Mesendoderm (in vitro differentiated cells): ENCODE data around the gene SHISA5.

Experiments used
- DNase-seq: peaks from one replicate; pipeline ENCODE4 v3.0.0; 2013
- H2AK5ac ChIP-seq: 2 replicates; pipeline ENCODE4 v1.6.1; 2013; ENCODE audit warnings: low read length, inconsistent platforms
- H2BK120ac ChIP-seq: 2 replicates; pipeline ENCODE4 v1.6.1; 2013; ENCODE audit warnings: low read depth, mild to moderate bottlenecking, low read length, moderate library complexity, mixed read lengths
- H2BK15ac ChIP-seq: replicated peaks from 2 replicates; pipeline ENCODE4 v1.6.1; 2013; ENCODE audit warnings: low read depth, mild to moderate bottlenecking, moderate library complexity
- H2BK5ac ChIP-seq: 2 replicates; pipeline ENCODE4 v1.6.1; 2013; ENCODE audit warnings: low read length, inconsistent platforms
- H3K18ac ChIP-seq: 2 replicates; pipeline ENCODE4 v1.6.1; 2013; ENCODE audit warnings: mild to moderate bottlenecking, low read length, mixed read lengths
- H3K23ac ChIP-seq: one replicate; pipeline ENCODE4 v1.6.1; 2013; ENCODE audit warnings: low read length
- H3K27ac ChIP-seq: 2 replicates; pipeline ENCODE4 v1.5.1; 2013; ENCODE audit warnings: low read depth, mild to moderate bottlenecking, inconsistent platforms, low read length, moderate library complexity
- H3K27me3 ChIP-seq: 2 replicates; pipeline ENCODE4 v1.6.1; 2013; ENCODE audit warnings: low read length, control low read depth, mild to moderate bottlenecking, inconsistent platforms; ENCODE audit not compliant: insufficient read depth, poor library complexity
- H3K36me3 ChIP-seq: 2 replicates; pipeline ENCODE4 v1.6.1; 2013; ENCODE audit warnings: low read length, inconsistent platforms; ENCODE audit not compliant: control insufficient read depth, insufficient read depth
- H3K4ac ChIP-seq: one replicate; pipeline ENCODE4 v1.6.1; 2013; ENCODE audit warnings: low read depth, mild to moderate bottlenecking, low read length, moderate library complexity
- H3K4me1 ChIP-seq: 2 replicates; pipeline ENCODE4 v1.6.1; 2013; ENCODE audit warnings: low read depth, low read length, inconsistent platforms; ENCODE audit not compliant: control insufficient read depth
- H3K4me2 ChIP-seq: 2 replicates; pipeline ENCODE4 v1.6.1; 2013; ENCODE audit warnings: low read length
- H3K4me3 ChIP-seq: 2 replicates; pipeline ENCODE4 v1.5.1; 2013; ENCODE audit warnings: mild to moderate bottlenecking, low read length
- H3K56ac ChIP-seq: one replicate; pipeline ENCODE4 v1.6.1; 2013; ENCODE audit warnings: low read length
- H3K79me1 ChIP-seq: 2 replicates; pipeline ENCODE4 v1.6.1; 2013; ENCODE audit warnings: low read length, inconsistent platforms
- H3K79me2 ChIP-seq: 2 replicates; pipeline ENCODE4 v1.6.1; 2013; ENCODE audit warnings: mild to moderate bottlenecking, low read length; ENCODE audit not compliant: control insufficient read depth, insufficient read depth
- H3K9ac ChIP-seq: 2 replicates; pipeline ENCODE4 v1.6.1; 2013; ENCODE audit warnings: low read length, inconsistent platforms
- H4K5ac ChIP-seq: one replicate; pipeline ENCODE4 v1.6.1; 2013; ENCODE audit warnings: low read length
- H4K8ac ChIP-seq: one replicate; pipeline ENCODE4 v1.6.1; 2013; ENCODE audit warnings: low read depth, mild to moderate bottlenecking, control low read depth, low read length, moderate library complexity
- WGBS: extraction: QIAGEN DNeasy Blood & Tissue Kit; methylation state at CpG from one replicate; pipeline ENCODE4 v1.1.7; 2013; ENCODE audit warnings: low lambda C conversion rate, missing lambda C conversion rate; ENCODE audit not compliant: insufficient coverage; ENCODE audit errors: extremely low coverage; 5-methylcytosine and 5-hydroxymethylcytosine counted together

SHISA5 gene

DNA sequence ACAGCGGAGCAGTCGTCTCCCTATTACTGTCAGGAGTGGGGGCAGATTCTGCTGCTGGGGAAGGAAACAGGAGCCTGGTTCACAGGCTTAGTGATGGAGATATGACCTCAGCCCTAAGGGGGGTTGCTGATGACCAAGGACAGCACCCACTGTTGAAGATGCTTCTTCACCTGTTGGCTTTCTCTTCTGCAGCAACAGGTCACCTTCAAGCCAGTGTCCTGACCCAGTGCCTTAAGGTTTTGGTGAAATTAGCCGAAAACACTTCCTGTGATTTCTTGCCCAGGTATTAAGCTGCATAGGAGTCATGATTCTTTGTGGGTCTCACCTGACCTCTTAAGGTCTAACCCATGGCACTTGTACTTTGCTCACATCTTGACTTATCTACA lies 43.5 kb downstream of the SHISA5 start:
- Histone ChIP-seq H3K27me3 (no peaks in the 10 kb centered on the region), H3K36me3 (peaks cover 10% of the 10 kb centered on the region), H3K79me1 (no peaks in the 10 kb centered on the region), H2BK15ac (no peak overlapping the region), H3K18ac (no peak overlapping the region), H3K4me3 (no peak overlapping the region), H3K4ac (no peak overlapping the region), H3K27ac (no peak overlapping the region), H3K79me2 (no peaks in the 10 kb centered on the region), H4K8ac (no peak overlapping the region), H3K4me1 (no peaks in the 10 kb centered on the region), H2AK5ac (no peak overlapping the region), H3K9ac (no peak overlapping the region), H3K4me2 (no peak overlapping the region), H3K56ac (no peak overlapping the region), H3K23ac (no peak overlapping the region), H2BK120ac (no peak overlapping the region), H4K5ac (no peak overlapping the region), H2BK5ac (no peak overlapping the region)
- no CpG with 5 or more reads among the region's 3 CpGs for WGBS
- no peak for DNase-seq

DNA sequence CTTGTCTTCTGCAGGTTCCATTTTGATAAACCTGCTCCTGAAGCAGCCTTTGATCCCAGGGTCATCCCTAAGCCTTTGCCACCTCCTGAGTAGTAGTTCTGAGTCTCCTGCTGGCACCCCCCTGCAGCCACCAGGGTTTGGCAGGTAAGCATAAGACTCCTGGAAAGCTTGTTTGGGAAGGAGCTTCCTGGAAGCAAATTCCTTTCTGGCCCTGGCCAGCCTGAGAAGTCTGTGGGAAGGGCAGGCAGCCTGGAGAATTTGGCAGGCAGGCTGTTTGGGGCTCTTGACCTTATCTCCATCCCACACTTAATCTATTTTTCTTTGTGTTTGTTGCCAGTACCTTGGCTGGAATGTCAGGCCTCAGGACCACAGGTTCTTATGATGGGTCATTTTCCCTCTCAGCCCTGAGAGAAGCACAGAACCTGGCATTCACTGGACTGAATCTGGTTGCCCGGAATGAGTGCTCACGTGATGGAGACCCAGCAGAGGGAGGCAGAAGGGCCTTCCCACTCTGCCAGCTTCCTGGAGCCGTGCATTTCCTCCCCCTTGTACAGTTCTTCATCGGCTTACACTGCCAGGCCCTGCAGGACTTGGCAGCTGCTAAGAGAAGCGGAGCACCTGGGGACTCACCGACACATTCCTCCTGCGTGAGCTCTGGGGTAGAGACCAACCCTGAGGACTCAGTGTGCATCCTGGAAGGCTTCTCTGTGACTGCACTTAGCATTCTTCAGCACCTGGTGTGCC lies 44.0 kb downstream of the SHISA5 start:
- no peak overlapping the region for H2BK120ac ChIP-seq
- H4K5ac ChIP-seq, result no peak overlapping the region
- no peak overlapping the region for H3K4ac ChIP-seq
- H3K36me3 ChIP-seq, result peaks cover 12% of the 10 kb centered on the region
- no peak overlapping the region for H4K8ac ChIP-seq
- no peak overlapping the region for H3K23ac ChIP-seq
- H3K18ac ChIP-seq, result no peak overlapping the region
- no peak overlapping the region for H3K56ac ChIP-seq
- H3K4me1 ChIP-seq, result no peaks in the 10 kb centered on the region
- no peaks in the 10 kb centered on the region for H3K27me3 ChIP-seq
- H3K27ac ChIP-seq, result no peak overlapping the region
- H2BK15ac ChIP-seq, result no peak overlapping the region
- H2AK5ac ChIP-seq, result no peak overlapping the region
- DNase-seq, result no peak
- H3K79me1 ChIP-seq, result no peaks in the 10 kb centered on the region
- H3K79me2 ChIP-seq, result no peaks in the 10 kb centered on the region
- no peak overlapping the region for H2BK5ac ChIP-seq
- WGBS, result no CpG with 5 or more reads among the region's 7 CpGs
- no peak overlapping the region for H3K4me2 ChIP-seq
- H3K4me3 ChIP-seq, result no peak overlapping the region
- no peak overlapping the region for H3K9ac ChIP-seq

DNA sequence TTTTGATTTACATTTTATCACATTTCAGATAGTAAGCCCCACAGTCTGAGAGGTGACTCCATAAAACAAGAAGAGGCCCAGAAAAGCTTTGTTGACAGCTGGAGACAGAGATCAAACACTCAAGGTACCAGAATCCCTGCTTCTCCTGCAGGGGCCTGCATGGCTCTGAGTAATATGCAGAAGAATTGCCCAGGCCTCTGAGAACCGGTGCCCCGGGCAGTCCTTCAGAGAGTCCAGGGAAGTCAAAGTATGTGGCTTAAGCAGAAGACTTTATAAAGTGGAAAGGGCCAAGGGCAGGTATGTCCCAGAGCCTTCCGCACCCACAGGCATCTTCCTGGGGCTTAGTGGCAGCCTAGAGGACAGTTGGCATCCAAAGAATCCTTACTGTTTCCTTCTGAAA lies 44.6 kb downstream of the SHISA5 start:
- no peak overlapping the region for H4K8ac ChIP-seq
- no peak for DNase-seq
- H4K5ac ChIP-seq, result no peak overlapping the region
- no CpG with 5 or more reads among the region's 3 CpGs for WGBS
- no peak overlapping the region for H2BK5ac ChIP-seq
- no peak overlapping the region for H3K18ac ChIP-seq
- no peaks in the 10 kb centered on the region for H3K4me1 ChIP-seq
- H3K79me1 ChIP-seq, result no peaks in the 10 kb centered on the region
- peaks cover 13% of the 10 kb centered on the region for H3K36me3 ChIP-seq
- no peak overlapping the region for H3K56ac ChIP-seq
- H2AK5ac ChIP-seq, result no peak overlapping the region
- H3K4me2 ChIP-seq, result no peak overlapping the region
- H3K4ac ChIP-seq, result no peak overlapping the region
- no peak overlapping the region for H3K9ac ChIP-seq
- no peaks in the 10 kb centered on the region for H3K79me2 ChIP-seq
- no peak overlapping the region for H3K23ac ChIP-seq
- H3K27me3 ChIP-seq, result no peaks in the 10 kb centered on the region
- no peak overlapping the region for H2BK120ac ChIP-seq
- no peak overlapping the region for H3K4me3 ChIP-seq
- H2BK15ac ChIP-seq, result no peak overlapping the region
- H3K27ac ChIP-seq, result no peak overlapping the region

DNA sequence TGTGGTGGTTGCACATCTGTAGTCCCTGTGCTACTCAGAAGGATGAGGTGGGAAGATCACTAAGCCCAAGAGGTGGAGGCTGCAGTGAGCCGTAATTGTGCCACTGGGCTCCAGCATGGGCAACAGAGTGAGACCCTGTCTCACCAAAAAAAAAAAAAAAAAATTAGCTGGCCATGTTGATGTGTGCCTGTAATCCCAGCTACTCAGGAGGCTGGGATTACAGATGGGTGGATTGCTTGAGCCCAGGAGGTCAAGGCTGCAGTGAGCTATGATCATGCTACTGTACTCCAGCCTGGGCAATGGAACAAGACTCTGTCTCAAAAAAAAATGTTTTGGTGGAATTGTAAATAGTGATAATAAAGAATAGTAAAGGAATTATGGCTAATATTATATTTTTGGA lies 47.5 kb downstream of the SHISA5 start:
- peaks cover 16% of the 10 kb centered on the region for H3K36me3 ChIP-seq
- H4K8ac ChIP-seq, result no peak overlapping the region
- no peak overlapping the region for H2BK15ac ChIP-seq
- H3K4me2 ChIP-seq, result no peak overlapping the region
- no peak overlapping the region for H3K23ac ChIP-seq
- no peak overlapping the region for H4K5ac ChIP-seq
- no peak for DNase-seq
- no CpG with 5 or more reads among the region's 1 CpG for WGBS
- no peak overlapping the region for H3K27ac ChIP-seq
- H3K4me3 ChIP-seq, result no peak overlapping the region
- no peaks in the 10 kb centered on the region for H3K79me1 ChIP-seq
- H3K4ac ChIP-seq, result no peak overlapping the region
- H3K18ac ChIP-seq, result no peak overlapping the region
- no peak overlapping the region for H2AK5ac ChIP-seq
- no peak overlapping the region for H3K56ac ChIP-seq
- no peak overlapping the region for H2BK5ac ChIP-seq
- no peaks in the 10 kb centered on the region for H3K79me2 ChIP-seq
- no peaks in the 10 kb centered on the region for H3K27me3 ChIP-seq
- no peak overlapping the region for H3K9ac ChIP-seq
- H2BK120ac ChIP-seq, result no peak overlapping the region
- no peaks in the 10 kb centered on the region for H3K4me1 ChIP-seq

DNA sequence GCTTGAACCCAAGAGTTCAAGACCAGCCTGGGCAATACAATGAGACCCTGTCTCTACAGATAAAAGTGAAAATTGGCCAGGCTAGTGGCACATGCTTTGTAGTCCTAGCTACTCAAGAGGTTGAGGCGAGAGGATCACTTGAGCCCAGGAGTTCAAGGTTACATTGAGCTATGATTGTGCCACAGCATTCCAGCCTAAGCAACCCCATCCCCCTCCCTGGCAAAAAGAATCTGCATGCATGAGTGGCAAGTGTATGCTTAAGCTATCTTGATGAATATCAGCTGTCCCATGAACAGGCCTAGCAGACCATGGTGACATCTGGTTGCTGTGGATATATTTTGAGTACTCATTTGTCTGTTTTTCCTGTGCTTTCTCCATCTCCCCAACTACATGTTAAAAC lies 52.7 kb downstream of the SHISA5 start:
- Histone ChIP-seq H3K4me2 (no peak overlapping the region), H3K27me3 (no peaks in the 10 kb centered on the region), H2AK5ac (no peak overlapping the region), H3K36me3 (peaks cover 7% of the 10 kb centered on the region), H3K4me1 (peaks cover 8% of the 10 kb centered on the region), H3K23ac (no peak overlapping the region), H3K79me2 (peaks cover 9% of the 10 kb centered on the region), H3K9ac (no peak overlapping the region), H3K4me3 (no peak overlapping the region), H2BK15ac (no peak overlapping the region), H3K18ac (no peak overlapping the region), H3K79me1 (peaks cover 10% of the 10 kb centered on the region), H3K4ac (no peak overlapping the region), H4K5ac (no peak overlapping the region), H3K27ac (no peak overlapping the region), H2BK5ac (no peak overlapping the region), H3K56ac (no peak overlapping the region), H2BK120ac (no peak overlapping the region), H4K8ac (no peak overlapping the region)
- WGBS, result no CpG with 5 or more reads among the region's 1 CpG
- no peak for DNase-seq
